GM21737 (cell line): ENCODE results near the gene CHRNB4.

Experiments
- ATAC-seq: cut with Tn5 transposase; IDR thresholded peaks from one replicate; pipeline ENCODE4 v1.9.1; 2021; ENCODE audit warnings: mild to moderate bottlenecking, moderate library complexity; ENCODE audit not compliant: unreplicated experiment

The CHRNB4 gene

GRCh38 chr15:78671626-78672211 is 30.7 kb upstream of the CHRNB4 start:
- ATAC-seq = no peak

GRCh38 chr15:78668987-78669386 is 28.0 kb upstream of the CHRNB4 start:
- ATAC-seq = no peak

GRCh38 chr15:78667578-78668236 is 26.7 kb upstream of the CHRNB4 start:
- no peak for ATAC-seq

- ATAC-seq = no peak
Observed at GRCh38 chr15:78666010-78666409, 25.0 kb upstream of the CHRNB4 start.

- no peak for ATAC-seq
Observed at GRCh38 chr15:78663703-78664102, 22.7 kb upstream of the CHRNB4 start.

GRCh38 chr15:78662028-78662427 is 21.0 kb upstream of the CHRNB4 start:
- ATAC-seq = no peak

GRCh38 chr15:78661001-78661400 is 20.0 kb upstream of the CHRNB4 start:
- no peak for ATAC-seq

GRCh38 chr15:78660584-78660983 is 19.6 kb upstream of the CHRNB4 start:
- no peak for ATAC-seq

GRCh38 chr15:78658823-78659222 is 17.8 kb upstream of the CHRNB4 start:
- no peak for ATAC-seq

- no peak for ATAC-seq
Observed at GRCh38 chr15:78654272-78654671, 13.3 kb upstream of the CHRNB4 start.

- no peak for ATAC-seq
Observed at GRCh38 chr15:78651930-78652615, 11.1 kb upstream of the CHRNB4 start.

GRCh38 chr15:78651007-78651406 is 10.0 kb upstream of the CHRNB4 start:
- ATAC-seq = no peak

GRCh38 chr15:78650022-78650421 is 9.0 kb upstream of the CHRNB4 start:
- ATAC-seq = no peak

- ATAC-seq = no peak
Observed at GRCh38 chr15:78645009-78645408, 4.0 kb upstream of the CHRNB4 start.

- no peak for ATAC-seq
Observed at GRCh38 chr15:78642331-78642730, 1.3 kb upstream of the CHRNB4 start.

- ATAC-seq = no peak
Observed at GRCh38 chr15:78641749-78642275, 802 bp upstream of the CHRNB4 start.

- ATAC-seq = no peak
Observed at GRCh38 chr15:78640527-78641101, 396 bp downstream of the CHRNB4 start.

GRCh38 chr15:78638658-78639314 is 2.2 kb downstream of the CHRNB4 start:
- ATAC-seq = no peak

GRCh38 chr15:78637776-78638435 is 3.1 kb downstream of the CHRNB4 start:
- ATAC-seq = no peak

- ATAC-seq = no peak
Observed at GRCh38 chr15:78636378-78636859, 4.6 kb downstream of the CHRNB4 start.
